ENCODE results near the gene EPM2AIP1. TPM values are rescaled to one million over a fixed set of nuclear protein-coding genes. Genes with fewer than 3 reads are reported as not detected.

The EPM2AIP1 gene
- total RNA-seq, 1 experiment from 2014 or later: 12.2 TPM

DNA sequence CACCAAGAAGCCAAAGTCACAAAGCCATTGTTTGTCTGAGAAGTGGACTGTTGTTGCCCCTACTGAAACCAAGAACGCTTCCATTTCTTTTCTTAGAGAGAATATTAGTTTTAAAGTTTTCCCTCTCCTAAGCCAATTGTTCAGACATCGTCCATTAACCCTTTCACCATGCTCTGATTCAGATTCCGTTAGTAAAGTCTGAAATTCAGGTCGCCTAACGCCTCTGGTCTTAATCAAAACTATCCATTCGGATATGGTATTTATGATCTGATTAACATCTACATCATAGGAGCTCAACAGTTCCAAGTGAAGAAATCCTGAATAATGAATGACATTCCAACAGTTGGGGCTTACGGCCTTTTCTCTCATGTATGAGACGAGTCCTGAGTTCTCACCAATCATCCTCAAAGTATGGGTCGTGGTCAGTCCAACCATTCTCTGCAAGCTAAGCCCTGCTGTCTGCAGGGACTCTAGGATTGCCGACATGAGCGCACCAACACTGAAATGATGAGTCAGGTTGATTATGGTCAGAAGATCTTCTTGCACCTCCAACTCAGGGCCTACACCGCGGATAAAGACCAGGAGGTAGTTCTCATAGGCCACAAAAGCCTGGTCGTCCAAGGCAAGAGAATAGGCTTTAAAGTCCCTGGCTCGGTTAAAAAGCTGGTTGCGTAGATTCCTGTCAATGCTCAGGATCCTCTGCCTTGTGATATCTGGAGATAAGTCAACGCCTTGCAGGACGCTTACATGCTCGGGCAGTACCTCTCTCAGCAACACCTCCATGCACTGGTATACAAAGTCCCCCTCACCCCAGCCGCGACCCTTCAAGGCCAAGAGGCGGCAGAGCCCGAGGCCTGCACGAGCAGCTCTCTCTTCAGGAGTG is 767 bp downstream of the EPM2AIP1 start:
- H3K36me3 Mint-ChIP-seq (ENCODE audit: insufficient read depth, unreplicated experiment): peaks cover 40% of the 10 kb centered on the region
- TF ChIP-seq, protein P1, sequence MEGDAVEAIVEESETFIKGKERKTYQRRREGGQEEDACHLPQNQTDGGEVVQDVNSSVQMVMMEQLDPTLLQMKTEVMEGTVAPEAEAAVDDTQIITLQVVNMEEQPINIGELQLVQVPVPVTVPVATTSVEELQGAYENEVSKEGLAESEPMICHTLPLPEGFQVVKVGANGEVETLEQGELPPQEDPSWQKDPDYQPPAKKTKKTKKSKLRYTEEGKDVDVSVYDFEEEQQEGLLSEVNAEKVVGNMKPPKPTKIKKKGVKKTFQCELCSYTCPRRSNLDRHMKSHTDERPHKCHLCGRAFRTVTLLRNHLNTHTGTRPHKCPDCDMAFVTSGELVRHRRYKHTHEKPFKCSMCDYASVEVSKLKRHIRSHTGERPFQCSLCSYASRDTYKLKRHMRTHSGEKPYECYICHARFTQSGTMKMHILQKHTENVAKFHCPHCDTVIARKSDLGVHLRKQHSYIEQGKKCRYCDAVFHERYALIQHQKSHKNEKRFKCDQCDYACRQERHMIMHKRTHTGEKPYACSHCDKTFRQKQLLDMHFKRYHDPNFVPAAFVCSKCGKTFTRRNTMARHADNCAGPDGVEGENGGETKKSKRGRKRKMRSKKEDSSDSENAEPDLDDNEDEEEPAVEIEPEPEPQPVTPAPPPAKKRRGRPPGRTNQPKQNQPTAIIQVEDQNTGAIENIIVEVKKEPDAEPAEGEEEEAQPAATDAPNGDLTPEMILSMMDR (IDR thresholded peaks at IDR 0.05; ENCODE audit: insufficient read depth in 1 of 2, low read depth in 1 of 2, low read length in 1 of 2, severe bottlenecking in 1 of 2, unreplicated experiment in 1 of 2): no peak
- H3K4me3 ChIP-seq (ENCODE audit: low read depth, low read length): peak overlapping the region; percentile 81
- ChIA-PET POLR2A (interaction anchor here (0.6 to 1.8 kb wide), 10 partner anchors 22 to 238 kb away, joined by 3 to 20 read pairs (median 4); partner anchors contain the start of gene TRANK1), CTCF (interaction anchor here (0.7 to 2.3 kb wide), 5 partner anchors 26 to 259 kb away, joined by 3 to 22 read pairs (median 5); no protein-coding TSS in a partner anchor)
- H3K36me3 ChIP-seq (ENCODE audit: control insufficient read depth, insufficient read depth, low read length): no peaks in the 10 kb centered on the region; the same call in 1 of the 2 replicates
- BruUV-seq (replicated peaks): TSS peak; percentile 53
- H3K27me3 ChIP-seq (replicated peaks; ENCODE audit: control insufficient read depth, insufficient read depth, low read length): no peaks in the 10 kb centered on the region
- DNase-seq: peak in 1 of 2 experiments; percentile 11
- no peaks in the 10 kb centered on the region for H3K27me3 Mint-ChIP-seq (ENCODE audit: insufficient read depth, unreplicated experiment)
- no peaks in the 10 kb centered on the region for H3K9me3 Mint-ChIP-seq (ENCODE audit: unreplicated experiment)
- H3K4me1 Mint-ChIP-seq (ENCODE audit: low read depth, unreplicated experiment): peaks cover 8% of the 10 kb centered on the region
- H3K4me3 Mint-ChIP-seq (ENCODE audit: unreplicated experiment): no peak overlapping the region
- intact Hi-C loops (cut with micrococcal nuclease; ENCODE audit: unreplicated experiment): no loop called here
- no peaks in the 10 kb centered on the region for H3K4me1 ChIP-seq
- H3K27ac Mint-ChIP-seq (ENCODE audit: unreplicated experiment): no peak overlapping the region
- H3K9me3 ChIP-seq: no peaks in the 10 kb centered on the region

DNA sequence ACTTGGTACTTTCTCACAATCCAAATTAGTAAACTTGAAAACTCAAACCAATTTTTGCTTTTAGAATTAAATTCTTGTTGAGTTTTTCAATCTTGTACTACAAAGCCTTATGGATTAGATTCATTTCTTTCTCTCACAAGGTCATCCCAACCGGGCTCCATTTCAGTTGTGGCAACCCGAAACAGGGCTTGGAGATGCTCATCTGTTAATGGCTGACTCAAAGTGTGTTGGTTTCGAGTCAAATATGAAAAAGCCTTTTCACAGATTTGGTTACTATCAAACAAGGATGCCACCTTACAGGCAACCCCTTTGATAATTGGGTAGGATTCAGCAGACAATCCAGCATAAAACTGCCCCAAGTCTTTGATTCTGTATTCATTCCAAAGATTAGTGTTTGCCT is 1.8 kb downstream of the EPM2AIP1 start:
- H3K27ac Mint-ChIP-seq (ENCODE audit: unreplicated experiment): no peak overlapping the region

DNA sequence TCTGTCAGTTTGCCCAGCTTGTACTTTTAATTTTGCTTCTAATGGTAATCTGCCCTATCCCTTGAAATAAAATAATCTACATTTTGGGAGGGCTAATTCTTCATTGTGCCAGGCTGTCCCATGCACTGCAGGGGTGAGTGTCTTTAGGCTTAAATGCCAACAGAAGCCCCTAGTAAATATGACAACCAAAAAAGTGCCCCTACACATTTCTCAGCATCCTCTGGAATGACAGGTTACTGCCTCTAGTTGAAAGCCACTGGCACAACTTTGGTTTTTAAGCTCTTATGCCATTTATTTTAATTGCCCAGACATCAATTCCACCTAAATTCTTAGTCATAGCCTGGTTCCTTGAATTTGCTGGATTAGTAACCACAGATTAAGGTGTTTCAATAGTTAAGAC is 3.4 kb downstream of the EPM2AIP1 start:
- H3K9me3 Mint-ChIP-seq (ENCODE audit: unreplicated experiment): no peaks in the 10 kb centered on the region
- peaks cover 43% of the 10 kb centered on the region for H3K36me3 Mint-ChIP-seq (ENCODE audit: insufficient read depth, unreplicated experiment)
- no peak overlapping the region for H3K4me3 Mint-ChIP-seq (ENCODE audit: unreplicated experiment)
- Histone ChIP-seq H3K4me3 (ENCODE audit: low read depth, low read length) (no peak overlapping the region), H3K36me3 (ENCODE audit: control insufficient read depth, insufficient read depth, low read length) (no peaks in the 10 kb centered on the region), H3K9me3 (no peaks in the 10 kb centered on the region), H3K4me1 (no peaks in the 10 kb centered on the region), H3K27me3 (replicated peaks; ENCODE audit: control insufficient read depth, insufficient read depth, low read length) (no peaks in the 10 kb centered on the region)
- no peak for DNase-seq
- TF ChIP-seq, protein P1 (IDR thresholded peaks at IDR 0.05; ENCODE audit: insufficient read depth in 1 of 2, low read depth in 1 of 2, low read length in 1 of 2, severe bottlenecking in 1 of 2, unreplicated experiment in 1 of 2): no peak
- peaks cover 8% of the 10 kb centered on the region for H3K4me1 Mint-ChIP-seq (ENCODE audit: low read depth, unreplicated experiment)
- intact Hi-C loops (cut with micrococcal nuclease; ENCODE audit: unreplicated experiment): no loop called here
- H3K27me3 Mint-ChIP-seq (ENCODE audit: insufficient read depth, unreplicated experiment): no peaks in the 10 kb centered on the region
- POLR2A ChIA-PET: interaction anchor here (0.6 kb wide), 1 partner anchor 131 kb away, joined by 3 read pairs; no protein-coding TSS in a partner anchor
- BruUV-seq (replicated peaks): no TSS peak
- H3K27ac Mint-ChIP-seq (ENCODE audit: unreplicated experiment): no peak overlapping the region
- CTCF ChIA-PET: no interaction called here

More for the DNA sequence above, 1.8 kb downstream of the EPM2AIP1 start:
- no peaks in the 10 kb centered on the region for H3K36me3 ChIP-seq (ENCODE audit: control insufficient read depth, insufficient read depth, low read length)
- no peaks in the 10 kb centered on the region for H3K9me3 ChIP-seq
- TF ChIP-seq, protein P1 (IDR thresholded peaks at IDR 0.05; ENCODE audit: insufficient read depth in 1 of 2, low read depth in 1 of 2, low read length in 1 of 2, severe bottlenecking in 1 of 2, unreplicated experiment in 1 of 2): no peak
- BruUV-seq (replicated peaks): no TSS peak
- DNase-seq: no peak
- ChIA-PET POLR2A (no interaction called here), CTCF (no interaction called here)
- intact Hi-C loops (cut with micrococcal nuclease; ENCODE audit: unreplicated experiment): no loop called here
- H3K4me1 ChIP-seq: no peaks in the 10 kb centered on the region
- Mint-ChIP-seq H3K4me3 (ENCODE audit: unreplicated experiment) (no peak overlapping the region), H3K36me3 (ENCODE audit: insufficient read depth, unreplicated experiment) (peaks cover 36% of the 10 kb centered on the region), H3K4me1 (ENCODE audit: low read depth, unreplicated experiment) (peaks cover 8% of the 10 kb centered on the region), H3K9me3 (ENCODE audit: unreplicated experiment) (no peaks in the 10 kb centered on the region), H3K27me3 (ENCODE audit: insufficient read depth, unreplicated experiment) (no peaks in the 10 kb centered on the region)
- peak overlapping the region; percentile 81 for H3K4me3 ChIP-seq (ENCODE audit: low read depth, low read length)
- no peaks in the 10 kb centered on the region for H3K27me3 ChIP-seq (replicated peaks; ENCODE audit: control insufficient read depth, insufficient read depth, low read length)
